Urothelium cell line (cell line): ENCODE results near the gene MED13L.
A peak's percentile ranks its signal among the peaks of the same experiment; 100 is the strongest.

Source experiments
- DNase-seq: peaks from one replicate; pipeline ENCODE4 v3.0.0; 2011; ENCODE audit warnings: low spot score, mixed read lengths
- FAIRE-seq: peaks from 2 replicates; lab custom pipeline; 2011; peaks lifted over from hg19 to GRCh38; lab: Jason Lieb, UNC

MED13L gene

GRCh38 chr12:116278667-116279066 lies 1.2 kb upstream of the MED13L start:
- FAIRE-seq (no peak), DNase-seq (no peak)

GRCh38 chr12:116278279-116278626 lies 760 bp upstream of the MED13L start:
- FAIRE-seq: no peak
- DNase-seq: no peak

GRCh38 chr12:116276652-116277466 lies 634 bp downstream of the MED13L start:
- peak; percentile 64 for DNase-seq
- no peak for FAIRE-seq

GRCh38 chr12:116274551-116275375 lies 2.7 kb downstream of the MED13L start:
- no peak for FAIRE-seq
- DNase-seq: no peak

GRCh38 chr12:116273813-116274550 lies 3.5 kb downstream of the MED13L start:
- FAIRE-seq (no peak), DNase-seq (no peak)

GRCh38 chr12:116267948-116268347 lies 9.5 kb downstream of the MED13L start:
- FAIRE-seq (no peak), DNase-seq (no peak)

GRCh38 chr12:116266631-116267349 lies 10.7 kb downstream of the MED13L start:
- no peak for FAIRE-seq
- DNase-seq: no peak

- DNase-seq: no peak
- no peak for FAIRE-seq
These were observed 11.3 kb downstream of the MED13L start for GRCh38 chr12:116266168-116266601.

GRCh38 chr12:116265351-116266147 lies 11.9 kb downstream of the MED13L start:
- no peak for FAIRE-seq
- no peak for DNase-seq

GRCh38 chr12:116264525-116265070 lies 12.9 kb downstream of the MED13L start:
- FAIRE-seq (no peak), DNase-seq (no peak)

GRCh38 chr12:116263844-116264243 lies 13.6 kb downstream of the MED13L start:
- FAIRE-seq (no peak), DNase-seq (no peak)

- no peak for FAIRE-seq
These were observed 14.1 kb downstream of the MED13L start for GRCh38 chr12:116263431-116263830.

GRCh38 chr12:116262741-116263140 lies 14.8 kb downstream of the MED13L start:
- FAIRE-seq (no peak), DNase-seq (no peak)

More at GRCh38 chr12:116263431-116263830, 14.1 kb downstream of the MED13L start:
- no peak for DNase-seq

- DNase-seq: no peak
- no peak for FAIRE-seq
These were observed 15.9 kb downstream of the MED13L start for GRCh38 chr12:116261525-116262100.

GRCh38 chr12:116259800-116260577 lies 17.5 kb downstream of the MED13L start:
- no peak for FAIRE-seq
- no peak for DNase-seq

- FAIRE-seq: no peak
- no peak for DNase-seq
These were observed 19.7 kb downstream of the MED13L start for GRCh38 chr12:116257826-116258225.

- FAIRE-seq: no peak
These were observed 20.3 kb downstream of the MED13L start for GRCh38 chr12:116257215-116257614.

GRCh38 chr12:116249938-116250337 lies 27.6 kb downstream of the MED13L start:
- DNase-seq (no peak), FAIRE-seq (no peak)

More at GRCh38 chr12:116257215-116257614, 20.3 kb downstream of the MED13L start:
- DNase-seq: no peak
